Subcutaneous abdominal adipose tissue (tissue), 5 donors: ENCODE results near the gene F2RL3.

ENCODE experiments used
- H3K27ac ChIP-seq: one replicate; pipeline ENCODE4 v1.7.0; 2013; ENCODE audit warnings: low read depth, mild to moderate bottlenecking, inconsistent platforms, low read length, moderate library complexity
- H3K27me3 ChIP-seq, 5 donors: one replicate each; pipeline ENCODE4 v1.7.0; 2013; ENCODE audit warnings: low read length in 5 of 5, inconsistent platforms in 1 of 5; ENCODE audit not compliant: control insufficient read depth in 5 of 5, insufficient read depth in 4 of 5
- H3K36me3 ChIP-seq, 5 donors: one replicate each; pipeline ENCODE4 v1.7.0; 2013; ENCODE audit warnings: low read length in 5 of 5; ENCODE audit not compliant: control insufficient read depth in 5 of 5, insufficient read depth in 5 of 5
- H3K4me1 ChIP-seq, 5 donors: one replicate each; pipeline ENCODE4 v1.7.0; 2013; ENCODE audit warnings: low read length in 5 of 5, mild to moderate bottlenecking in 3 of 5, moderate library complexity in 1 of 5; ENCODE audit not compliant: control insufficient read depth in 5 of 5, insufficient read depth in 5 of 5
- H3K4me3 ChIP-seq, 5 donors: one replicate each; pipeline ENCODE4 v1.7.0; 2013; ENCODE audit warnings: low read length in 5 of 5, low read depth in 1 of 5
- H3K9ac ChIP-seq, 5 donors: one replicate each; pipeline ENCODE4 v1.7.0; 2013; ENCODE audit warnings: low read length in 5 of 5, mild to moderate bottlenecking in 4 of 5, moderate library complexity in 3 of 5
- H3K9me3 ChIP-seq, 5 donors: one replicate each; pipeline ENCODE4 v1.7.0; 2013; ENCODE audit warnings: low read length in 5 of 5; ENCODE audit not compliant: control insufficient read depth in 5 of 5
- donor health status: healthy.
- donor health status: healthy.
- donor health status: healthy.
- donor health status: healthy.
- donor health status: healthy.

Gene F2RL3

GRCh38 chr19:16917401-16917800 lies 28.6 kb downstream of the F2RL3 start:
- no peak overlapping the region for H3K9ac ChIP-seq
- no peak overlapping the region for H3K27ac ChIP-seq
- H3K36me3 ChIP-seq: no peaks in the 10 kb centered on the region
- H3K4me3 ChIP-seq: no peak overlapping the region
- peaks cover 0 to 10% (median 0%) of the 10 kb centered on the region in 5 donors for H3K27me3 ChIP-seq
- H3K9me3 ChIP-seq: peaks cover 0 to 44% (median 41%) of the 10 kb centered on the region in 5 donors
- no peaks in the 10 kb centered on the region for H3K4me1 ChIP-seq

- H3K9ac ChIP-seq: no peak overlapping the region
- peaks cover 0 to 14% (median 0%) of the 10 kb centered on the region in 5 donors for H3K27me3 ChIP-seq
- no peak overlapping the region for H3K4me3 ChIP-seq
- H3K36me3 ChIP-seq: no peaks in the 10 kb centered on the region
- peaks cover 0 to 23% (median 22%) of the 10 kb centered on the region in 5 donors for H3K9me3 ChIP-seq
- no peak overlapping the region for H3K27ac ChIP-seq
- H3K4me1 ChIP-seq: no peaks in the 10 kb centered on the region
Observed at GRCh38 chr19:16919496-16919895, 30.7 kb downstream of the F2RL3 start.

- H3K4me1 ChIP-seq: no peaks in the 10 kb centered on the region
- H3K36me3 ChIP-seq: no peaks in the 10 kb centered on the region
- H3K9ac ChIP-seq: no peak overlapping the region
- peaks cover 0 to 21% (median 18%) of the 10 kb centered on the region in 5 donors for H3K9me3 ChIP-seq
- H3K27ac ChIP-seq: no peak overlapping the region
- no peak overlapping the region for H3K4me3 ChIP-seq
- peaks cover 0 to 10% (median 0%) of the 10 kb centered on the region in 5 donors for H3K27me3 ChIP-seq
Observed at GRCh38 chr19:16920816-16921529, 32.2 kb downstream of the F2RL3 start.

- Histone ChIP-seq H3K36me3 (no peaks in the 10 kb centered on the region), H3K9ac (no peak overlapping the region), H3K27ac (no peak overlapping the region), H3K9me3 (peaks cover 0 to 19% (median 18%) of the 10 kb centered on the region in 5 donors), H3K4me3 (no peak overlapping the region), H3K4me1 (no peaks in the 10 kb centered on the region), H3K27me3 (peaks cover 0 to 10% (median 0%) of the 10 kb centered on the region in 5 donors)
Observed at GRCh38 chr19:16921766-16922591, 33.2 kb downstream of the F2RL3 start.

GRCh38 chr19:16922592-16922934 lies 33.8 kb downstream of the F2RL3 start:
- H3K27me3 ChIP-seq: peaks cover 0 to 10% (median 0%) of the 10 kb centered on the region in 5 donors
- no peaks in the 10 kb centered on the region for H3K4me1 ChIP-seq
- no peak overlapping the region for H3K9ac ChIP-seq
- no peak overlapping the region for H3K27ac ChIP-seq
- H3K4me3 ChIP-seq: no peak overlapping the region
- H3K9me3 ChIP-seq: peaks cover 0 to 19% (median 18%) of the 10 kb centered on the region in 5 donors
- H3K36me3 ChIP-seq: no peaks in the 10 kb centered on the region

GRCh38 chr19:16922949-16923348 lies 34.1 kb downstream of the F2RL3 start:
- H3K27ac ChIP-seq: no peak overlapping the region
- H3K27me3 ChIP-seq: peaks cover 0 to 10% (median 0%) of the 10 kb centered on the region in 5 donors
- H3K9me3 ChIP-seq: peaks cover 0 to 19% (median 18%) of the 10 kb centered on the region in 5 donors

GRCh38 chr19:16927883-16928282 lies 39.1 kb downstream of the F2RL3 start:
- Histone ChIP-seq H3K27me3 (peaks cover 0 to 2% (median 0%) of the 10 kb centered on the region in 5 donors), H3K9ac (no peak overlapping the region), H3K27ac (no peak overlapping the region), H3K4me3 (no peak overlapping the region), H3K9me3 (peaks cover 0 to 9% (median 6%) of the 10 kb centered on the region in 5 donors), H3K36me3 (no peaks in the 10 kb centered on the region), H3K4me1 (no peaks in the 10 kb centered on the region)

More at GRCh38 chr19:16922949-16923348, 34.1 kb downstream of the F2RL3 start:
- H3K4me3 ChIP-seq: no peak overlapping the region
- H3K9ac ChIP-seq: no peak overlapping the region
- no peaks in the 10 kb centered on the region for H3K36me3 ChIP-seq
- H3K4me1 ChIP-seq: no peaks in the 10 kb centered on the region

- Histone ChIP-seq H3K9ac (no peak overlapping the region), H3K4me1 (no peaks in the 10 kb centered on the region), H3K27me3 (peaks cover 0 to 2% (median 0%) of the 10 kb centered on the region in 5 donors), H3K36me3 (no peaks in the 10 kb centered on the region), H3K9me3 (peaks cover 0 to 10% (median 7%) of the 10 kb centered on the region in 5 donors), H3K4me3 (no peak overlapping the region), H3K27ac (no peak overlapping the region)
Observed at GRCh38 chr19:16928351-16928750, 39.6 kb downstream of the F2RL3 start.

GRCh38 chr19:16928916-16929315 lies 40.1 kb downstream of the F2RL3 start:
- Histone ChIP-seq H3K27me3 (peaks cover 0 to 2% (median 0%) of the 10 kb centered on the region in 5 donors), H3K9ac (no peak overlapping the region), H3K9me3 (peaks cover 0 to 13% (median 12%) of the 10 kb centered on the region in 5 donors), H3K4me3 (no peak overlapping the region), H3K27ac (no peak overlapping the region), H3K36me3 (no peaks in the 10 kb centered on the region), H3K4me1 (no peaks in the 10 kb centered on the region)

GRCh38 chr19:16930753-16931152 lies 42.0 kb downstream of the F2RL3 start:
- H3K27me3 ChIP-seq: peaks cover 0 to 2% (median 0%) of the 10 kb centered on the region in 5 donors
- H3K36me3 ChIP-seq: no peaks in the 10 kb centered on the region
- H3K4me3 ChIP-seq: no peak overlapping the region
- peaks cover 0 to 22% (median 12%) of the 10 kb centered on the region in 5 donors for H3K9me3 ChIP-seq
- no peaks in the 10 kb centered on the region for H3K4me1 ChIP-seq
- H3K27ac ChIP-seq: no peak overlapping the region
- H3K9ac ChIP-seq: no peak overlapping the region
